RWPE1 (cell line): ENCODE measurements around the gene ENTPD1.

ENCODE experiments used
- CTCF ChIA-PET: fragments of 350-600 bp; sonication (Branson Sonifier 250); formaldehyde crosslinking; extraction: SDS; loops from one replicate; lab custom pipeline; 2021; lab: Yijun Ruan, JAX
- POLR2A ChIA-PET: fragments of 400-600 bp; formaldehyde crosslinking; extraction: SDS; loops from one replicate; lab custom pipeline; 2020; ENCODE audit warnings: antibody characterized with exemption; ENCODE audit not compliant: low non-redundant PET; lab: Yijun Ruan, JAX
- DNase-seq: peaks from one replicate; pipeline ENCODE4 v3.0.0; 2012; ENCODE audit warnings: low spot score
- H3K27ac ChIP-seq: fragments of 450-650 bp; 2 replicates; pipeline ENCODE4 v1.5.1; 2017
- TF ChIP-seq, protein P1 (sequence below): fragments of 450-650 bp; conservative IDR thresholded peaks from 2 replicates; pipeline ENCODE4 v1.5.1; 2017; ENCODE audit warnings: low read depth, mild to moderate bottlenecking

ENTPD1 gene

DNA sequence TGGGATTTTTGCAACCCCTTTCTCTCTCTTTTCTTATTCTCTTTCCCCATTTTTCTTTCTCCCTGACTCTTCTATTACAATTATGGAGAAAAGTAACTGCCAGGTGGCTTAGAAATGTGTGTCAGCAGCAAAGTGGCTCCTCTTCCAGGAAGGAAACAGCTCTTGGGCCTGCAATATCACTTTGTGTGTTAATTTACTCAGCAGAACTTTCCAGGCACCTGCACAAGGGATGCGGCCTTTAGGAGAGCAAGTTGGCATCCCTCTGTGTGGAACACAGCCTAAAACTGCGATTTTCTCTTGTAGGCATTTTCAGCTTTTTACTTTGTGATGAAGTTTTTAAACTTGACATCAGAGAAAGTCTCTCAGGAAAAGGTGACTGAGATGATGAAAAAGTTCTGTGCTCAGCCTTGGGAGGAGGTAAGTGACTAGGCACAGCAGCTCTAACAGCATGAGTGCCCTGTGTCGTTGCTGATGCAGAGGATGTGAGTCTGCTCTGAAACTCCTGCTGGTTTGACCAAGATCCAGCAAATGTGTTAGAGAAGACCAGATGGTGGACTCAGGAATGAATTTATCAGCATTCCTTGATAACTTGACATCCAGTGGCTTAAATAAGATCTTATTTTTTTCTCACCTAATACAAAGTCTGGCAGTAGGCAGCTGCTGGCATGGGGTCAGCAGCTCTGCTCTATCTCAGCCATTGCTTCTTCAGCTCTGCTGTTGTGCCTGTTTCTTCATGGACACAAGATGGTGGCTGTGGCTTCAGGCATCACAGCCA is 104.4 kb downstream of the ENTPD1 start:
- DNase-seq = no peak
- TF ChIP-seq, protein P1, sequence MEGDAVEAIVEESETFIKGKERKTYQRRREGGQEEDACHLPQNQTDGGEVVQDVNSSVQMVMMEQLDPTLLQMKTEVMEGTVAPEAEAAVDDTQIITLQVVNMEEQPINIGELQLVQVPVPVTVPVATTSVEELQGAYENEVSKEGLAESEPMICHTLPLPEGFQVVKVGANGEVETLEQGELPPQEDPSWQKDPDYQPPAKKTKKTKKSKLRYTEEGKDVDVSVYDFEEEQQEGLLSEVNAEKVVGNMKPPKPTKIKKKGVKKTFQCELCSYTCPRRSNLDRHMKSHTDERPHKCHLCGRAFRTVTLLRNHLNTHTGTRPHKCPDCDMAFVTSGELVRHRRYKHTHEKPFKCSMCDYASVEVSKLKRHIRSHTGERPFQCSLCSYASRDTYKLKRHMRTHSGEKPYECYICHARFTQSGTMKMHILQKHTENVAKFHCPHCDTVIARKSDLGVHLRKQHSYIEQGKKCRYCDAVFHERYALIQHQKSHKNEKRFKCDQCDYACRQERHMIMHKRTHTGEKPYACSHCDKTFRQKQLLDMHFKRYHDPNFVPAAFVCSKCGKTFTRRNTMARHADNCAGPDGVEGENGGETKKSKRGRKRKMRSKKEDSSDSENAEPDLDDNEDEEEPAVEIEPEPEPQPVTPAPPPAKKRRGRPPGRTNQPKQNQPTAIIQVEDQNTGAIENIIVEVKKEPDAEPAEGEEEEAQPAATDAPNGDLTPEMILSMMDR = no peak
- H3K27ac ChIP-seq = no peak overlapping the region
- POLR2A ChIA-PET = no interaction called here
- CTCF ChIA-PET = no interaction called here

DNA sequence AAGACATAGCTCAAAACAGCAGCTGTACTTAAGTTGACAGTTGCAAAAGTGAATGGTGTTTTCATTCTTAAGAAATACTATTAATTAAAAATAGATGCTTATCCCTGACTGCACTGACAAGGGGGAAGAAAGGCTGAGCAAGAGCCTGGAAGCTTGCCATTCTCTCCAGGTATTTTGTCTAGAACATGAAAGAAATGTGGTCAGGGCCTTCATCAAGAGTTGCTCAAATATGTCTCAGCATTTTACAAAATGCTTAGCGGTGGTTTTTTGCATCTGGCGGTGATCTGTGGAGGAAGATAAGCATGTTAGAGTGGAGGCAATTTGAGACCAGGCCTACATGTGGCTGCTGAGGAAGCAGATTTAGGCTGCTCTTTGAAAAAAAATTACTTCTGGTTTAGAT is 105.4 kb downstream of the ENTPD1 start:
- no peak for DNase-seq
- TF ChIP-seq, protein P1 = no peak
- CTCF ChIA-PET = interaction anchor here (0.6 kb wide), 1 partner anchor 20 kb away, joined by 3 read pairs; no protein-coding TSS in a partner anchor
- no peak overlapping the region for H3K27ac ChIP-seq
- POLR2A ChIA-PET = no interaction called here

DNA sequence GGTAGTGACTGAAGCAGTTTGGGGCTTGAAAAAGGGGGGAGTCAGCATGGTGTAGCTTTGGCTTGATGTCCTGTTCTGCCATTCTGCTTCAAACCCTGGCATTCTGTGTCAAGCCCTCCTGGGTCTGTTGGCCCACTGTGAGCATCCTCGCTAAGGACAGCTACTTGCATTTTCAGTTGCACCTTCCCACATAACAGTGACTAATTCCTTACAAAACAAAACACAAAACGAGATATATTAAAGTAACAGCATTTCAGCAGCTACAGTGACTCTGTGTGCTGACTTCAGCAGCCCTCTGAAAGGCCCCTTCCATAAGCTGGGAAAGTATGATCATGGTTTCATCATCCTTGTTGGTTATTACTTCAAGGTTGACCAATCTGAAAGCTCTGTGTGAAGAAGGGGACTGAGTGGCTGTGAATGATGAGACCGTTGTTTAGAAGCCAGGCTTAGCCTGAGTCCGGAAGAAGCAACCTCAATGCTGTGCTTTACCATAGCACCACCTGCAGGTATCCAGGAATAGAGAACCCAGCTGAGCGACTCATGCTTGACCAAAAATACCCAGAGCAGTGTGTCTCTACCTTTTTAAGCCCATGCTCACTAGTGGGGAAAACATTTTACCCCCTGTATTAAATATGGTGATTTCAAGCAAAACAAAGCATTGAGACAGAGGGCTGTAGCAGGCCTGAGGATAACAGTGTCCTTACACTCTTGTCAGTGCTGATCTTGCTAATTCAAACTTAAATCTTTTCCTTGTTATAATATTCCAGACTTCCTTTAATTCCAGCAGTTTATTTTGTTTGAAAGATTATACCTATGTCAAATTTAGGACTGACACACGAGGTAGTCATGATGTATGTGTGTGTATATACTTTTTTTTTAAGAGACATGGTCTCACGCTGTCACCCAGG is 109.2 kb downstream of the ENTPD1 start:
- ChIA-PET POLR2A (no interaction called here), CTCF (interaction anchor here (0.5 to 1.9 kb wide), 19 partner anchors 9 to 491 kb away, joined by 3 to 8 read pairs (median 3); partner anchors contain the start of genes CC2D2B and TCTN3)
- DNase-seq = peak; percentile 73
- no peak overlapping the region for H3K27ac ChIP-seq
- TF ChIP-seq, protein P1 = no peak; the same call in none of the 2 replicates

DNA sequence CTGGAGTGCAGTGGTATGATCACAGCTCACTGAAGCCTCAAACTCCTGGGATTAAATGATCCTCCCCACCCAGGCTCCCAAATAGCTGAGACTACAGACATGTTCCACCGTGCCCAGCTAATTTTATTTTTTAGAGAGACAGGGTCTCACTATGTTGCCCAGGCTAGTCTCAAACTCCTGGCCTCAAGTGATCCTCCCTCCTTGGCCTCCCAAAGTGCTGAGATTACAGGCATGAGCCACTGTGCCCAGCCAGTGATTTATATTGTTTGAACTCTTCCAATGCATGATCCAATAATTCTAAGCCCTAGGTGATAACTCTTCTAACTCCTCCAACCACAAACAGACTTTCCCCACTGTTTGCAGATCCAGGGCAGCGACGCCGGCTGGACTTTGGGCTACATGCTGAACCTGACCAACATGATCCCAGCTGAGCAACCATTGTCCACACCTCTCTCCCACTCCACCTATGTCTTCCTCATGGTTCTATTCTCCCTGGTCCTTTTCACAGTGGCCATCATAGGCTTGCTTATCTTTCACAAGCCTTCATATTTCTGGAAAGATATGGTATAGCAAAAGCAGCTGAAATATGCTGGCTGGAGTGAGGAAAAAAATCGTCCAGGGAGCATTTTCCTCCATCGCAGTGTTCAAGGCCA is 110.0 kb downstream of the ENTPD1 start:
- TF ChIP-seq, protein P1 = no peak
- no peak for DNase-seq
- no peak overlapping the region for H3K27ac ChIP-seq
- CTCF ChIA-PET = interaction anchor here (0.5 to 1.9 kb wide), 17 partner anchors 8 to 995 kb away, joined by 3 to 8 read pairs (median 3); partner anchors contain the start of genes CC2D2B and TCTN3
- POLR2A ChIA-PET = no interaction called here

DNA sequence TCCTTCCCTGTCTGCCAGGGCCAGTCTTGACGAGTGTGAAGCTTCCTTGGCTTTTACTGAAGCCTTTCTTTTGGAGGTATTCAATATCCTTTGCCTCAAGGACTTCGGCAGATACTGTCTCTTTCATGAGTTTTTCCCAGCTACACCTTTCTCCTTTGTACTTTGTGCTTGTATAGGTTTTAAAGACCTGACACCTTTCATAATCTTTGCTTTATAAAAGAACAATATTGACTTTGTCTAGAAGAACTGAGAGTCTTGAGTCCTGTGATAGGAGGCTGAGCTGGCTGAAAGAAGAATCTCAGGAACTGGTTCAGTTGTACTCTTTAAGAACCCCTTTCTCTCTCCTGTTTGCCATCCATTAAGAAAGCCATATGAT is 110.5 kb downstream of the ENTPD1 start:
- CTCF ChIA-PET = interaction anchor here (0.6 kb wide), 2 partner anchors 28 to 996 kb away, joined by 4 read pairs; no protein-coding TSS in a partner anchor

More for the DNA sequence above, 110.5 kb downstream of the ENTPD1 start:
- TF ChIP-seq, protein P1 = no peak
- POLR2A ChIA-PET = no interaction called here
- no peak for DNase-seq
- no peak overlapping the region for H3K27ac ChIP-seq
